Epidermal melanocyte (primary cell): Measurements from ENCODE around the gene PIGP.
A peak's percentile ranks its signal among the peaks of the same experiment; 100 is the strongest.
"Not testable (repeated sequence)": the region's sequence is repeated elsewhere in the genome, so short reads cannot be mapped to it uniquely, and the experiment has no call there.

Source experiments
- DNase-seq: peaks from one replicate; pipeline ENCODE4 v3.0.0; 2011; ENCODE audit warnings: low spot score; ENCODE audit not compliant: insufficient read length

Gene PIGP

GRCh38 chr21:37076087-37076850 is 3.4 kb upstream of the PIGP start:
- no peak for DNase-seq

- no peak for DNase-seq
Measured at GRCh38 chr21:37075214-37075770, 2.4 kb upstream of the PIGP start.

- no peak for DNase-seq
Measured at GRCh38 chr21:37074546-37074945, 1.7 kb upstream of the PIGP start.

DNA sequence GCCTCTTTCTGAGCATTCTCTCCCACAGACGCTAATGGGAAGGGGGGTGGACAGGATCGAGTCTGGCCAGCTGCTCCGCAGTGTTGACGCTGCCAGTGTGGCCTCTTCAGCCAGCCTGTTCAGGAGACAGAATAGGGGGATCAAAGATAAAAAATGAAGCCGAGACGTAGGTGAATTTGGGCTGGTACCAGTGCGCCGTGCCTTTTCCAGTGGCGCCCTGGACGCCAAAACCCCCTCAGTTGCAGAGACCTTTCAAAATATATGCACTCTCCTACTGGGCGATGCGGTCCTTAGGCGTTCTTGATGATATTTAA is 1.3 kb upstream of the PIGP start:
- DNase-seq, result no peak

GRCh38 chr21:37073417-37074196 is 736 bp upstream of the PIGP start:
- no peak for DNase-seq

DNA sequence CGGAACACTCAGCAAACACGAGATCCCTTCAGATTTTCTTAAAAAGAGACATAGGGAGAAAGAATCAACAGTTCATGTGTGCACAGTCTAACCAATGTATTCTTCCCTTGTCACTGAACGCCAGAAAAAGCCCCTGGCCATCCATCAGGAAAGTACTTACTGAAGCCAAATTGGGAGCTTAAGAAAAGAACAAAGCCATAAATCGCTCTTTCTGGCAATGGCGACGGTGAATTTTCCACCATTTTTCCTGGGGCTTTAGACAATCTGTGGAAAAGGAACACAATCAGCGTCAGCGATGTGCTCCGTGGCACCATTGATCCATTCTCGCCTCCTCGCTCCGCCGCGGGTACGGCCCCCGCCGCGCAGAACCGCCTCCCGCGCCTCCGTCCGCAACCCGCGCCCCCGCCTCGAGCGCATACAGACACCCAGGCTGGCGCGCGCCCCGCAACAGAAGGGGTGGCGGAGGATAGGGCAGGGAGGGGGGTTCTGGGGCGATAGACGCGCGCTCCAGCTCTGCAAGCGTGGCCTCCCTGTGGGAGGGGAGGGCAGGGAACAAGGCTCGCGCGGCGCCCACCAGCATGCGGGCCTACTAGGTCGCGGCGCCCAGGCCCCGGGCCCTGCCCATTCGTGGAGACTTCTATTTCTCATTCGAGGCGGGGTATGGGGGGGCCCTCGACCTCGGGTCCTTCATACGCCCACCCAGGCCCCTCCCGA is 440 bp downstream of the PIGP start:
- DNase-seq, result no peak

DNA sequence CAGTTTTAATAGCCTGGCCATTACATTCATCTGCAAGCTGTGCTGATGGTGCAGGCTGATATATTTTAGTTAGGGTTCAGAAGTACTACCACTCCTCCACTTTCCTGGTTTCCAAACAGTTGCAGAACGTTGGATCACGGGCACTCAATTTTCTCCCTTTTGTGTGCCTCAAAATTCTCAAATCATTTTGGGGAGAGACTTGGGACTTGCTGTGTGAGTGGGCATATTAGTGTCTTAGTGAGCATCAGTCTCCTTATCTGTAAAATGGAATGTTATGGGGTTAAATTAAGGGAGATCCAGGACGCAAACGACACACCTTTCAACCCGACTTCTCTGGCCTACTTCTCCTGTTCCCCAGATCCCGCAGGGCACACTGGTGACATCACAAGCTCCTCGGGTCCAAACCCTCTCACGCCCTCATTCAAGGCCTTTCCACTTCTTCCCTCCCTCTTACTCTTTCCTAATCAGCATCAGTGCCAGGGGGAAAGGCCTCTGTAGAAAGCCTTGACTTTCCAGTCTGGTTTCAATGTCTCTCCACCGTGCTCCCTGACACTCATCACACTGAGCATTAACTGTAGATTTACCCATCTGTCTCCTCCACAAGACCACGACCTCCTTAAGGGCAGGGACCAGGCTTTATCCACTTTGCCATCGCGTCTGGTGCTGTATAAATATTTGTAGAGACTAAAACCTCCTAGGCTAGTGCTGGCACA is 1.2 kb downstream of the PIGP start:
- DNase-seq, result no peak

DNA sequence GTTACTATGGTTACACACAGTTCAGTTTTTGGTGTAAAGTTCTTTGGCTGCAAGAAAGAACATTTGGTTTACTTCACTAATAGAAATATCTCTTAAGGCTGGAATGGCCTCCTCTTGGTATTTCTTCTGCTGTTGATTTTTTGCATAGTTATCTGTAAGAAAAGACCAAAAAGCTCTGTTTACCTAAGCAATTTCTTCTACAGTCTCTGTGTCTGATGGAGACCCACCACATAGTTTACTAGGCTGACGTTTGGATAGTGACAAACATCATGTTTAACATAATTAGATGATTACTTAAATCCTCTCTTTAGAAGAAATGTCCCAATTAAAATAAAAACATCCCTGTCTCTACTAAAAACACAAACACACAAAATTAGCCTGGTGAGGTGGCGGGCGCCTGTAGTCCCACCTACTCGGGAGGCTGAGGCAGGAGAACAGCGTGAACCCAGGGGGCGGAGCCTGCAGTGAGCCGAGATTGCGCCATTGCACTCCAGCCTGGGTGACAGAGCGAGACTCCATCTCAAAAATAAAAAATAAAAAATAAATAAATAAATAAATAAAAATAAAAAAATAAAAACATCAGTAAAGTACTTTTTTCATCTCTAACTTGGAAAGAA is 7.2 kb downstream of the PIGP start:
- DNase-seq, result no peak

GRCh38 chr21:37064841-37065240 is 8.0 kb downstream of the PIGP start:
- DNase-seq, result no peak

- DNase-seq, result no peak
Measured at GRCh38 chr21:37063433-37063832, 9.4 kb downstream of the PIGP start.

GRCh38 chr21:37062593-37062935 is 10.3 kb downstream of the PIGP start:
- DNase-seq, result no peak

GRCh38 chr21:37061926-37062592 is 10.8 kb downstream of the PIGP start:
- no peak for DNase-seq

DNA sequence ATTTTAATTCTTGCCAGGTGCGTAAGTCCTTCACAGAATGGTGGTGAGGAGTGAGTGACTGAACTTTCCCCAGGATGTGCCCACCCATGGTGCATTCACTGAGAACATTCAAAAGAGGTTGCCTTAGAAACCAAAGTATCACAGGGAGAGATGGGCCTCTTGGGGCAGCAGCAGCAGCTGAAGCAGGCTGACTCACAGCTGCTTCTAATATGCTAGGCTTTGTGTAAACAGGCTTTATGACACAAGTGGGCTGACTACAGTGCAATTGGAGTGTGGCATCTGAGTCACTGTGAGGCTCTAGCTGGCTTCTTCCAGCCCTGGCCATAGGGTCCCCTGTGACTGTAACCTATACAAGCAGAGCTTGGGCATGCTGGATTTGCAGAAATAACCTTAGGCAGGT is 12.6 kb downstream of the PIGP start:
- DNase-seq, result peak; percentile 83

DNA sequence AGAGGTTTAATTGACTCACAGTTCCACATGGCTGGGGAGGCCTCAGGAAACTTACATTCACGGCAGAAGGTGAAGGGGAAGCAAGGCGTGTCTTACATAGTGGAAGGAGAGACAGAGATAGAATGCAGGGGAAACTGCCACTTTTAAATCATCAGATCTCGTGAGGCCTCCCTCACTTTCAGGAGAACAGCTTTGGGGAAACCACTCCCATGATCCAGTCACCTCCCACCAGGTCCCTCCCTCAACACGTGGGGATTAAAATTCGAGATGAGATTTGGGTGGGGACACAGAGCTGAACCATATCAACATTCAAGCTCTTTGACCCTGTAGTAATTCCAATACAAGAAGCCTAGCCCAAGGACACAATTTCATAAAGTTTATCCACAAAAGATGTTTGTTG is 13.7 kb downstream of the PIGP start:
- no peak for DNase-seq

GRCh38 chr21:37058261-37058660 is 14.6 kb downstream of the PIGP start:
- DNase-seq, result no peak

GRCh38 chr21:37057614-37058013 is 15.3 kb downstream of the PIGP start:
- DNase-seq, result no peak

- no peak for DNase-seq
Measured at GRCh38 chr21:37055271-37055855, 17.5 kb downstream of the PIGP start.

DNA sequence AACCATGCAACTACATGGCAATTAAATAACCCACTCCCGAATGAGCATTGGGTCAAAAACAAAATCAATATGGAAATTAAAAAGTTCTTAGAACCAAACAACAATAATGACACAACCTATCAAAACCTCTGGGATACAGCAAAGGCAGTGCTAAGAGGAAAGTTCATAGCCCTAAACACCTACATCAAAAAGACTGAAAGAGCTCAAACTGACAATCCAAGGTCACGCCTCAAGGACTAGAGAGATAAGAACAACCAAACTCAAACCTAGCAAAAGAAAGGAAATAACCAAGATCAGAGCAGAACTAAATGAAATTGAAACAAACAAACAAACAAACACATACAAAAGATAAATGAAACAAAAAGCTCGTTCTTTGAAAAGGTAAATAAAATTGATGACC is 23.1 kb downstream of the PIGP start:
- not testable (repeated sequence) for DNase-seq

- DNase-seq, result no peak
Measured at GRCh38 chr21:37047079-37047478, 25.8 kb downstream of the PIGP start.

DNA sequence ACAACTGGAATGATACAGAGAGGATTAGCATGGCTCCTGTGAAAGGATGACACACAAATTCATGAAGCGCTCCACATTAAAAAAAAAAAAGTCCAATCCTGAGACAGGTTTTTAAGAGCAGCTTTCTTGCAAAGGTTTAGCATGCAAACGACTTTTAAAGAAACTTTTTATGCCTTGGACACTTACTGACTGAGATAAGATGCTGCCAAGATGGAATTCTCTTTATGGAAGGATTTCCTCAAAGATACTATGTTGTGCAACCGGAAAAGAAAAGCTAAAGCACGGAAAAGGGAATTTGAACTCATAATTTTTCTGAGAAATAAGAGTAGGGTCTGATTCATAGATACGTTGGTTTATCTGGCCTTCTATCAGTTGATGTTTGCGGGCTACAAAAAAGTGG is 27.3 kb downstream of the PIGP start:
- DNase-seq, result no peak
